Mucosa of stomach (tissue), 1 donor: ENCODE measurements around the gene RBBP9.

Source experiments
- H3K27me3 ChIP-seq: one replicate; pipeline ENCODE4 v1.7.0; 2013; ENCODE audit warnings: mild to moderate bottlenecking, low read length; ENCODE audit not compliant: control insufficient read depth, insufficient read depth
- H3K36me3 ChIP-seq: one replicate; pipeline ENCODE4 v1.7.0; 2013; ENCODE audit warnings: low read length; ENCODE audit not compliant: control insufficient read depth, insufficient read depth
- H3K4me1 ChIP-seq: one replicate; pipeline ENCODE4 v1.7.0; 2013; ENCODE audit warnings: mild to moderate bottlenecking, low read length; ENCODE audit not compliant: control insufficient read depth, insufficient read depth
- H3K4me3 ChIP-seq: one replicate; pipeline ENCODE4 v1.7.0; 2013; ENCODE audit warnings: low read length
- H3K9ac ChIP-seq: one replicate; pipeline ENCODE4 v1.7.0; 2013; ENCODE audit warnings: mild to moderate bottlenecking, low read length, moderate library complexity
- H3K9me3 ChIP-seq: one replicate; pipeline ENCODE4 v1.7.0; 2013; ENCODE audit warnings: mild to moderate bottlenecking, low read length, moderate library complexity; ENCODE audit not compliant: control insufficient read depth
- donor health status: Pancreatic carcinoma.

The RBBP9 gene

DNA sequence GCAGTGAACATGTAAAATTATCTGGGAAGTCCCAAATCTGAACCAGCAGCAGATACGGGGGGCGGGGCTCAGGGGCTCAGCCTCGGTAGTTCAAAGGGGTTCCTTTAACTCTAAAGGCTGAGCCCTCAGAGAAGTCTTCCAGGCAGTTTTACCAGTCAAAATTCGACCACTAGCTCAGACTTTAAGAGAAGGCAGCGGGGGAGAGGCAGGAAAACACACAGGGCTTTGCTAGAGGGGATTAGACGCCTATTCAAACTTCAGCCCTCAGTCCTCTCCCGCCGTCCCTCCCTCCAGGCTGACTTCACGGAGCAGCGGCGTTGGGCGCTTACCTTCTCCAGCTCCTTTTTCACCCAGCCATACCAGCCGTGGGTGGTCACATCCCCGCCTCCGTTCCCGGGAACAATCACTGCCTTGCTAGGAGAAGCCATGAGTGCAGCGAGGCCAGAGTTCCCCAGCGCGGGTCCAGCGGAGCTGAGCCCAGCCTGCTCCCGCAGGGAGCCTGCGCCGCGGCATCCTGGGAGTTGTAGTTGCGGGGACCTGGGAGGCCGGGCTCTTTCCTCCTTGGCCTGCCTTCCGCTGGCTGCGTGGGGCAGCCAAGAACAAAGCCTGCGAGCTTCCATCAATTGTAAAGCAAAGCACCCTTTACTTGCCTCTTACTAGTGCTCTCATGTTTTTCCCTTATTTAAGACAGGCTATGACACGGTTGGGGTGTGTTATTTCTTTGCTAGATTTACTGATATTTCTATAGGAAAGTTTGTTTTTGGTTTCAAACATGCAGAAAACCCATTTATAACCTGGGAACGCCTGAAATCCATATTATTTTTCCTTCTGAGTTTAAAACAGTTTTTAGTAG lies at the start of gene RBBP9:
Gene RBBP9, minus strand, starts transcription at position 486 of the 853 bp plus-strand sequence. Its CDS starts 58 bp downstream, at position 428.
- Histone ChIP-seq H3K4me1 (peaks cover 7% of the 10 kb centered on the region), H3K4me3 (peak within 1 kb of the TSS; percentile 64), H3K9ac (peak within 1 kb of the TSS; percentile 79), H3K9me3 (no peaks in the 10 kb centered on the region), H3K36me3 (no peaks in the 10 kb centered on the region), H3K27me3 (no peaks in the 10 kb centered on the region)

DNA sequence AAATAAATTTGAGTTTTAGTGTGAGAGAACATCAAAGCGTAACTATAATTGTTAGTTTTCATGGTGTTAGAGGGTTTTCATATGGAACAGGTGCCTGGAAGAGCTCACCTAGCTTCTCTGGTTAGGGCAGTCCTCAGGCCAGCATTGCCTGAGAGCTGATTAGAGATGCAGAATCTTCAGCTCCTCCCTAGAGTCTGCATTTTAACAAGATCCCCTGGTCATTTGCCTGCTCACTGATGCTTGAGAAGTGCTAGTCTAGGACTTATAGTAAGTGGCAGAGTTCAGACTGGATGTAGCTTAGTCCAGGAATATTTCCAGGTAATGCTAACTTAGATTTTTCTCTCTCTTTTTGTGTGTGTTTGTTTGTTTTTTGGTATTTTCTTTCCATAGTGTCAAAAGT lies 48.5 kb upstream of the RBBP9 start:
- Histone ChIP-seq H3K36me3 (peaks cover 8% of the 10 kb centered on the region), H3K27me3 (no peaks in the 10 kb centered on the region), H3K9ac (no peak overlapping the region), H3K4me3 (no peak overlapping the region), H3K4me1 (peaks cover 10% of the 10 kb centered on the region), H3K9me3 (no peaks in the 10 kb centered on the region)

DNA sequence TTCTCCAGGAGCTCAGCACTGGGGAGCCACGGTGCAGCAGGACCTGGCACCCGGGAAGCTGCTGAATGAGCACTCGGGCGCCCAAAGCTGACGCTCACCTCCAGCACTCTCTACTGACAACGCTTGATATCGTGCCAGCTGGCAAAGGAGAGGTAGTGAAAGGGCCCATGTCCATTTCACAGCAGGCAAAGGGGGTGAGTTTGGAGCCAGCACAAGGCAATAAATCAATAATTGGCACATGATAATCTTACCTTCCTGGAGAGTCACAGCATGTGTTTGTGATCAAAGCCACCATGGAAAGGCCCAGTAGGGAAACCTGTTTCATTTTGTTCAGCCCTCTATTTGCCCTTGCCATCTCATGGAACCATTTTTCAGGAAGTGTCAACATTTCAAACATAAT lies 46.9 kb upstream of the RBBP9 start:
- peaks cover 10% of the 10 kb centered on the region for H3K4me1 ChIP-seq
- peaks cover 8% of the 10 kb centered on the region for H3K36me3 ChIP-seq
- H3K9me3 ChIP-seq, result no peaks in the 10 kb centered on the region
- peak overlapping the region; percentile 19 for H3K9ac ChIP-seq
- no peak overlapping the region for H3K4me3 ChIP-seq
- no peaks in the 10 kb centered on the region for H3K27me3 ChIP-seq

DNA sequence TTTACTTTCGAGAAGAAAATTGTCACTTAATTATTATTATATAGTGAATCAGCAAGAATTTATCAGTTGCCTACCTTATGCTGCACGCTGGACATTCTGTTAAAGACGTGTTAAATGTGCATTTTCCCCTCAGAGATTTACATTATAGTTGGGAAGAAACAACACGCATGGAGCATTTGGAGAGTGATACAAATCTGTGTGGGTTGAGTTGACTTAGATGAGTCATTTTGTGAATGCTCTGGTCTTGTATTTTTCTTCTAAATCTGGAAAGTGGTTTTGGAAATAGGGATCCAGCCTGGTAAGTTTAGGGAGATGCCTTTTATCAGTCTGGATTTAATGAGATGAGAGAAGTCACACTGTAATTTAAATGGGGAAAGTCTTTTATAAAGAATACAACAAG lies 46.2 kb upstream of the RBBP9 start:
- Histone ChIP-seq H3K27me3 (no peaks in the 10 kb centered on the region), H3K9ac (peak overlapping the region; percentile 19), H3K9me3 (no peaks in the 10 kb centered on the region), H3K4me3 (no peak overlapping the region), H3K4me1 (peaks cover 10% of the 10 kb centered on the region), H3K36me3 (peaks cover 8% of the 10 kb centered on the region)

DNA sequence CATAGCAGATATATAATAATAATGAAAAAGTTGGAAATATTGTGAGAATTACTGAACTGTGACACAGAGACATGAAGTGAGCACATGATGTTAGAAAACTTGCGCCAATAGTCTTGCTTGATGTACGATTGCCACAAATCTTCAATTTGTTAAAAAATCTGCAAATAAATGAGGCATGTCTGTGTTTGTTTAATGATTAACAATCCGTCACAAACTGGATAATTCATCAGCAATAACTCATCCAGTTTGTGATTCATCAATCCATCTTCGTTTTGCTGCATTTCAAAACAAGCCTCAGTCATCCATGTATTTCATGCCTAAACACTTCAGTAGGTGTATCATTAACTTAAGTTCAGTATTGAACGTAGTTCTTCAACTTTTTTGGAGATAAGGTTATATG lies 44.7 kb upstream of the RBBP9 start:
- peaks cover 10% of the 10 kb centered on the region for H3K4me1 ChIP-seq
- no peak overlapping the region for H3K9ac ChIP-seq
- H3K36me3 ChIP-seq, result peaks cover 8% of the 10 kb centered on the region
- H3K4me3 ChIP-seq, result no peak overlapping the region
- H3K9me3 ChIP-seq, result no peaks in the 10 kb centered on the region
- no peaks in the 10 kb centered on the region for H3K27me3 ChIP-seq

DNA sequence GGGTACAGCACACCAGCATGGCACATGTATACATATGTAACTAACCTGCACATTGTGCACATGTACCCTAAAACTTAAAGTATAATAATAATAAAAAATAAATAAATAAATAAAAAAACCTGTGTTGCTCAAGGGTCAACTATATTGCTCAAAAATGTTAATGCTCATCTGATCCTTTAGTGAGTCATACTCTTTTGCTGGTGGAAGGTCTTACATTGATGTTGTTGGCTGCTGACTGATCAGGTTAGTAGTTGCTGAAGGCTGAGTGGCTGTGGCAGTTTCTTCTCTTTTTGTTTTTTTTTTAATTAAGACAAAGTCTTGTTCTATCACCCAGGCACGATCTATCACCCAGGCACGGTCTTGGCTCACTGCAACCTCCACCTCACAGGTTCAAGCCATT lies 40.6 kb upstream of the RBBP9 start:
- Histone ChIP-seq H3K9ac (no peak overlapping the region), H3K36me3 (peaks cover 11% of the 10 kb centered on the region), H3K4me1 (peaks cover 20% of the 10 kb centered on the region)

DNA sequence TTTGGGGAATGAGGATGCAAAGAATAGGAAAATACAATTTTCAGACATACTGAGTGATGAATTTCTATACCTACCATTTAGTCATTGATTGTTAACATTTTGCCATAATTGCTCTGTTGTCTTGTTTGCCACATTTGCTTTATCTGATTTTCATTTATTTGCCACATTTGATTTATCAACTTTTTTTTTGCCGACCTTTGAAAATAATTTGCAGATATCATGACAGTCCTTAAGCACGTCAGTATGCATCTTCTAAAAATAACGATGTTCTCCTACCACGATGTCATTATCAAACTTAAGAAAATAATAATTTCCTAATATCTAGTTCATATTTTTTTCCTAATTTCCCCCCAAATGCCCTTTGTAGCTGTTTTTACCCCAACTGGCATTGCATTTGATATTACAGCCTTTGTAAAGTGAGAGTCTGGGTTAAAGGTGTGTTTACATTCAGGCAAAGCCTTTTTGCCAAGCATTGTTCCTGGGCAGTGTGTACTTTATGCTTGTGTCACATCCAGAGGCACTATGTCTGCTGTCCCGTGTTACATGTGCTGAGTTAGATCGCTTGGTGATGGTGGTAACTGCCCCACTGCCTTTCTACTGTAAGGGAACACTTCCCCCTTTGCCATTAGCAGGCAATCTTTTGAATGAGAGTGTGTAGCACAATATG lies 37.1 kb upstream of the RBBP9 start:
- Histone ChIP-seq H3K9ac (no peak overlapping the region), H3K27me3 (no peaks in the 10 kb centered on the region), H3K9me3 (no peaks in the 10 kb centered on the region), H3K4me3 (no peak overlapping the region), H3K36me3 (peaks cover 8% of the 10 kb centered on the region), H3K4me1 (peaks cover 20% of the 10 kb centered on the region)

More for the DNA sequence above, 40.6 kb upstream of the RBBP9 start:
- no peak overlapping the region for H3K4me3 ChIP-seq
- no peaks in the 10 kb centered on the region for H3K9me3 ChIP-seq
- H3K27me3 ChIP-seq, result no peaks in the 10 kb centered on the region

DNA sequence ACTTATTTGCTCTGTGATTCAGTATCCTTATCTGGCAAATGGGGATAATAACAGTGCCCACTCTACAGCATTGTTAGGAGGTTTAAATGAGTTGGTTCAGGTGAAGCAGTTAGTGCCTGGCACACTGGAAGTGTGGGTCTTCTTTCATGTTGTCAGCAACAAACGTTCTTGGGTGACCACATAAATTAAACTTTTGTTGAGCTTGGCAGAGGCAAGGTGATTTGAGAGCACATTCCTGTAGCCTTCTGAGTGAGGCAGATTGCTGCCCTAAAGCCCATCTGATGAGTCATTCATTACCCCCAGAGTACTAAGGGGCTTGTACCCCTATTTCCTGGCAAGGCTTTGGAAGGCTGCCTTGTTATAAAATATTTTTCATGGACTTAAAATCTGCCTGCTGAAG lies 36.5 kb upstream of the RBBP9 start:
- no peak overlapping the region for H3K9ac ChIP-seq
- peaks cover 8% of the 10 kb centered on the region for H3K36me3 ChIP-seq
- H3K4me1 ChIP-seq, result peaks cover 20% of the 10 kb centered on the region
- no peaks in the 10 kb centered on the region for H3K9me3 ChIP-seq
- no peaks in the 10 kb centered on the region for H3K27me3 ChIP-seq
- no peak overlapping the region for H3K4me3 ChIP-seq

DNA sequence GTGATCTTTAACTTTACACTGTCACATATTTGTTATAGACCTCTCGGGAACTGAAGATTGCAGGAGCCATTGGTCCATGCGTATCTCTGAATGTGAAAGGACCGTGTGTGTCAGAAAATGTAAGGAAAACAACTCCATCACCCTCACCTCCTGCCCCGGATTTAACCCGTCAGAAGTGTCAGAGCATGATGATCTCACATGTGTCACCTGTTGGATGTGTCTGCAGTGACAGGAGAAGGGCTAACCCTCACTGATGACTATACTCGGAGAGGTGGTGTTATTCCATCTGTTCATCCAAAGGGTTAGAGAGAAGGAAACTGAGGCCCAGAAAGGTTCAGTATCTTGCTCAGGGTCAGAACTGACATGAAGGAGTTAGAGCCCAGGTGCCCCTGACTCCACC lies 35.6 kb upstream of the RBBP9 start:
- H3K36me3 ChIP-seq, result peaks cover 8% of the 10 kb centered on the region
- H3K9ac ChIP-seq, result no peak overlapping the region
- no peak overlapping the region for H3K4me3 ChIP-seq
- peaks cover 20% of the 10 kb centered on the region for H3K4me1 ChIP-seq
- H3K27me3 ChIP-seq, result no peaks in the 10 kb centered on the region
- no peaks in the 10 kb centered on the region for H3K9me3 ChIP-seq

DNA sequence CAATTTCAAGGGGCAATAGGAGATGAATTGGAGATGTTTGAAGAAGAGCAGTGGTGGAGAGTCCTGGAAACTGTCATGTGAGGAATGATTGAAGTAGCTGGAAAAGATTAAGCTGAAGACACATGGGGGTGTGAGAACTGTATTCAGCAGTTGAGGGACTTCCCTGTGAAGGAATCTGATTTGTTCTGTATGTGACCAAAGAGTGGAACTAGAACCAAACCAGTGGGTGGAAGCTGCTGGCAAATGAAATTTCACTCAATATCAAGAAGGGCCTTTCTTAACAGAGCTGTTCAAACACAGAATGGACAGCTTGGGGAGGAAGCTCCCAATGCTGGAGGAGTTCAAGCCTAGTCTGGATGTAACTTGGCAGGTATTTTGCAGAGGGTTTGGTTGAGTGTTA lies 32.0 kb upstream of the RBBP9 start:
- Histone ChIP-seq H3K4me1 (peaks cover 12% of the 10 kb centered on the region), H3K4me3 (no peak overlapping the region), H3K36me3 (peaks cover 13% of the 10 kb centered on the region), H3K9ac (no peak overlapping the region), H3K9me3 (no peaks in the 10 kb centered on the region), H3K27me3 (no peaks in the 10 kb centered on the region)

DNA sequence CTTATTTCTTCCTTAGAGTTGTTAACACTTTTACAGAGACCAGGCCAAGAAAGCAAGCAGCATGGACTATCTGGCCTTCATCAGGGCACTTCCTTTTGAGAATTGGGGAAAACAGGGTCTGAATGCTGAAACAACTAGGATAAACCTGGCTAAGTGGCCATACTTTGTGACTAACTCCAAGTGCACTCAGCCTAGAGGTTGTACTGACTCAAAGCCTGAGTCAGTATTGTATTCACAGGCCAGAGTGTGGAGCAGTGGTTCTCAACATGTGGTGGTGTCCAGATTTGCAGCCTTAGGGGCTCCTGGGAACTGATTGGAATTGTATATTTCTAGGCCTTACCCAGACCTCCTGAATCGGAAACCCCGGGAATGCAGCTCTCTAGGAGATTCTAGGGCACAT lies 30.8 kb upstream of the RBBP9 start:
- no peak overlapping the region for H3K9ac ChIP-seq
- peaks cover 7% of the 10 kb centered on the region for H3K36me3 ChIP-seq
- no peak overlapping the region for H3K4me3 ChIP-seq
- no peaks in the 10 kb centered on the region for H3K9me3 ChIP-seq
- H3K4me1 ChIP-seq, result no peaks in the 10 kb centered on the region
- H3K27me3 ChIP-seq, result no peaks in the 10 kb centered on the region

DNA sequence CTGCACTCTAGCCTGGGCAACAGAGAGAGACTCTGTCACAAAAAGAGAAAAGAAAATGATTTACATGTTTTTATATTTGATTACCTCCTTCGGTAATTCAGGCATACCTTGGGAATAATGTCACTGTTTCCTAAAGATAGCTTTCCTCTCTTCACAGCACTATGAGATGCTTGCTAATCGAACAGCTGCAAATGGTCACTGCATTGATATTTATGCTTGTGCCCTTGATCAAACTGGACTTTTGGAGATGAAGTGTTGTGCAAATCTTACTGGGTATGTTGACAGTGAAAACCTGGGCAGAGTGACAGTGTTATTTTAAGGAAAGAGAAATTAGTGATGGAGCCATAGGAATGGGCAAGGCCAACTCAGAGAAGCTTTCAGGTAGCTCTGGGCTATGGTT lies 30.3 kb upstream of the RBBP9 start:
- no peaks in the 10 kb centered on the region for H3K27me3 ChIP-seq
- H3K36me3 ChIP-seq, result peaks cover 5% of the 10 kb centered on the region
- H3K4me3 ChIP-seq, result no peak overlapping the region
- H3K4me1 ChIP-seq, result no peaks in the 10 kb centered on the region
- no peak overlapping the region for H3K9ac ChIP-seq
- no peaks in the 10 kb centered on the region for H3K9me3 ChIP-seq
